Activated T-cell treated with anti-CD3 and anti-CD28 coated beads, Interleukin-2, amount 50 U/mL, for 72 hours (primary cell): ENCODE data around the gene FHIT. TPM values are rescaled to one million over a fixed set of nuclear protein-coding genes. Genes with fewer than 3 reads are reported as not detected.

Experiments used
- ATAC-seq, 2 donors: fragments of 150-1000 bp; cut with Tn5 transposase; replicated peaks in 1 of 2; 2 replicates each; pipeline ENCODE4 v1.10.0; 2021; ENCODE audit warnings: moderate library complexity in 2 of 2, mild to moderate bottlenecking in 1 of 2
- DNase-seq, 2 donors: peaks; one replicate each; pipeline ENCODE4 v3.0.0; 2021 to 2022; ENCODE audit warnings: mixed read lengths in 1 of 2
- H3K27ac Mint-ChIP-seq: one replicate; pipeline ENCODE4 v1.8.0; 2022; ENCODE audit warnings: mild to moderate bottlenecking, moderate library complexity, mixed read lengths
- H3K27me3 Mint-ChIP-seq: one replicate; pipeline ENCODE4 v1.8.0; 2022; ENCODE audit warnings: low read depth, mixed read lengths
- H3K36me3 Mint-ChIP-seq, 2 donors: one replicate each; pipeline ENCODE4 v1.8.0; 2022; ENCODE audit warnings: mixed read lengths in 2 of 2, mild to moderate bottlenecking in 1 of 2; ENCODE audit not compliant: insufficient read depth in 2 of 2
- H3K4me1 Mint-ChIP-seq: one replicate; pipeline ENCODE4 v1.8.0; 2022; ENCODE audit warnings: low read depth, mixed read lengths
- H3K4me3 Mint-ChIP-seq, 2 donors: one replicate each; pipeline ENCODE4 v1.8.0; 2022; ENCODE audit warnings: mild to moderate bottlenecking in 2 of 2, mixed read lengths in 2 of 2, moderate library complexity in 2 of 2
- H3K9me3 Mint-ChIP-seq, 2 donors: one replicate each; pipeline ENCODE4 v1.8.0; 2022; ENCODE audit warnings: mixed read lengths in 2 of 2
- total RNA-seq, 2 donors: library from RNA; stranded (reverse); gene quantifications; one replicate each; pipeline ENCODE4 v1.2.3, GENCODE V29; 2022

Gene FHIT
- total RNA-seq, 2 donors from 2014 or later = 48.2 to 54.9 TPM

DNA sequence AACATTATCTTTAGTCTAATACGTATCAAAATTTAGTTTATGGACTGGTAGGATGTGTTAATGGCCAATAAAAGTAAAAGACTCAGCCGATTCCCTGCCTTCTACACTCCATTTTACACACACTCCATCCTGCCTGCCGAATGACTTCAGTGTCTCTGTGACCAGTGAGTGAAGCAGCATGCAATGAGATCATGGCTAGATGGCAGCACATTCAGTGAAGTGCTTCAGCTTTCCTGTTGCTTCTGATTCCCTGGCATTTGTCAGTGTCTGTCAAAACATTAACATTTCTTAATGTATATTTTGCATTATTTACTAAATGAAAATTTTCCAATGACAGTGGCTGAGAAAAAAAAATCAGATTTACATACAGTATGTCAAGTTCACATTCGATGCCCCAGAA, 412.0 kb downstream of the FHIT start:
- DNase-seq = no peak
- Mint-ChIP-seq H3K9me3 (no peaks in the 10 kb centered on the region), H3K4me3 (no peak overlapping the region), H3K36me3 (no peaks in the 10 kb centered on the region), H3K4me1 (no peaks in the 10 kb centered on the region), H3K27ac (no peak overlapping the region), H3K27me3 (no peaks in the 10 kb centered on the region)
- no peak for ATAC-seq

DNA sequence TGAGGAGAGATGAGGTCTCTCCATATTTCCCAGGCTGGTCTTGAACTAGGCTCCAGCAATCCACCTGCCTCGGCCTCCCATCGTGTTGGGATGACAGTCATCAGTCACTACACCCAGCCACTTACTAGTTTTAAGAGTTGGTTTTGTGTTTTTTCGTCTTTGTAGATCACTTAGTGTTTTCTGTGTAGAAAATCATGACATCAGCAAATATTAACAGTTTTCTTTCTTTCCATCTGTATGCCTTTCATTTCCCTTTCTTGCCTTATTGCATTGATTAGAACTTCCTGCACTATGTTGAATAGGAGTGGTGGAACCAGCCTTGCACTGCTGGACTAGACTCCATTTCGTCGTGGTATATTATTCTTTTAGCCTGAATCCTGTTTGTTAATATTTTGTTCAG, 415.5 kb downstream of the FHIT start:
- Mint-ChIP-seq H3K27ac (peak overlapping the region; percentile 19), H3K27me3 (no peaks in the 10 kb centered on the region), H3K9me3 (no peaks in the 10 kb centered on the region), H3K36me3 (no peaks in the 10 kb centered on the region), H3K4me1 (no peaks in the 10 kb centered on the region), H3K4me3 (no peak overlapping the region)
- no peak for ATAC-seq
- no peak for DNase-seq

DNA sequence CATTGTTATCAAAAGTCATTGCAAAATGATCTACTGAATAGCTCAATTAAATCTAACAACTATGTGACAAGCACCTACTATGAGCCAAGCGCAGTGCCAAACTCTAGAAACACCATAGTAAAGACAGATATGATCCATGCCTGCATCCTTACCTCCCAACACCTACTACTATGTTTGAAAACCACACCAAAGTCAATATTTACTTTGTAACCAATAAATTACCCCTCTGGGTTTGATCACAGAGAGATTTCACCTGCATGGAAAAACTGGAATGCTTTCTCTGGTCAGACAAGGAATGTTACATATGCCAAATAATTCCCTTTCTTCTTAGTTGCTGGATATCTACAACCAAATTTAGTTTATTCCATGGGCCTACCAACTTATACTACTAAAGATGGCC, 422.2 kb downstream of the FHIT start:
- no peaks in the 10 kb centered on the region for H3K27me3 Mint-ChIP-seq
- no peaks in the 10 kb centered on the region for H3K4me1 Mint-ChIP-seq
- H3K4me3 Mint-ChIP-seq = no peak overlapping the region
- DNase-seq = no peak
- H3K27ac Mint-ChIP-seq = no peak overlapping the region
- peaks cover 2% of the 10 kb centered on the region in 2 donors for H3K9me3 Mint-ChIP-seq
- no peak for ATAC-seq
- H3K36me3 Mint-ChIP-seq = peaks cover 0 to 2% of the 10 kb centered on the region in 2 donors

DNA sequence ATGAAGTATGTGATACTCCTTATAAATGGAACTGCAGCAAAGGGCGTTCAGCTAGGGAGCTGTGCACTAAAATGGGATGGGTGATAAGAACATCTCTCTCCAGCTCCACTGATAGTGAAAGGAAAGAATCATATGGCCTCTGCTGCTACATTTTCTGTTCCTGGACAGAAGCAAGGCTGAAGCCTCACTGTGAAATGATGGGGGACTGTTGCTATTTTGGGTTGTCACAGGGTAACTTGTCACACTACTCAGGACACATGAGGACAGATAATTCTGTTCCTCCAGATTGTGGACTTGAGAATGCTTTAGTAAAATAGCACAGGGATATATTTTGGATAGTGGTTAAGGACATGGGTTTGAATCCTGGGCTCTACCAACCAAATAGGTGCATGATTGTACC, 423.6 kb downstream of the FHIT start:
- Mint-ChIP-seq H3K27me3 (no peaks in the 10 kb centered on the region), H3K4me1 (no peaks in the 10 kb centered on the region), H3K27ac (no peak overlapping the region), H3K36me3 (peaks cover 0 to 4% of the 10 kb centered on the region in 2 donors), H3K4me3 (no peak overlapping the region), H3K9me3 (peaks cover 2 to 4% of the 10 kb centered on the region in 2 donors)
- DNase-seq (no peak), ATAC-seq (no peak)

DNA sequence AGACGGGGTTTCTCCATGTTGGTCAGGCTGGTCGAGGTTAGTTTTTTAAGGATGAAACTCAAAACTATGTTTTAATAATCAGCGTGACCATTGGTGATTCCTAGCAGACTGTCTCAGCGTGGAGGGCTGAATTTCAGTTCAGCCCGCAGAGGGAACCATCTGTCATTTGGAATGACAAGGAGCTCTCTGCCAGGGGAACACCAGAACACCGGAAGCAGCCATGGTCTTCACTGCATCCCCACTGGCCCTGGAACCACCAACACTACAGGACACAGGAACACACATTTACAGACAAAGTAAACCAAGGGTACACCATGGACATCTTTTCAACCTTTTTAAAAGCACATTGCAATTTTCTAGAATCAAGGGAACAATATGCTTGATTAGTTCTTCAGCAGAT, 424.7 kb downstream of the FHIT start:
- Mint-ChIP-seq H3K27me3 (no peaks in the 10 kb centered on the region), H3K4me1 (no peaks in the 10 kb centered on the region), H3K9me3 (peaks cover 2 to 4% of the 10 kb centered on the region in 2 donors), H3K4me3 (no peak overlapping the region), H3K27ac (no peak overlapping the region), H3K36me3 (peaks cover 0 to 4% of the 10 kb centered on the region in 2 donors)
- no peak for DNase-seq
- ATAC-seq = no peak

DNA sequence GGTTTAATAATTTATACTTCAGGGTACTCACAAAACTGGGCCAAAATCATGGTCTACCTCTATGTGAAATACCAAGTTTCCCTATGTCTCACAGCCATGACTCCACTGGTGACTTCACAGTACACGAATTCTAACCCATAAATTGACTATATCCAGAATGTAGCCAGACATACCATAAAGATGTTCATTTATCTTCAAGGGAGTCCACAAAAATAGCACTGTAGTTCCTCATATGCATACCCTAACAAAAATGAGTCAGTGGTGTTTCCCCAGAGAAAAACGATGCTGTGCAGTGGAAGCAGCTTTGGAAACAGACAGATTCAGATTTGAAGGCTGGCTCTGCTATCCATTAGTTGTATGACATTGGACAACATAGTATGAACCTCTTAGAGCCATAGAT, 438.8 kb downstream of the FHIT start:
- peaks cover 2 to 3% of the 10 kb centered on the region in 2 donors for H3K9me3 Mint-ChIP-seq
- no peak for DNase-seq
- no peaks in the 10 kb centered on the region for H3K27me3 Mint-ChIP-seq
- H3K4me1 Mint-ChIP-seq = no peaks in the 10 kb centered on the region
- no peak overlapping the region for H3K4me3 Mint-ChIP-seq
- no peaks in the 10 kb centered on the region for H3K36me3 Mint-ChIP-seq
- peak; percentile 34 to 38 for ATAC-seq
- no peak overlapping the region for H3K27ac Mint-ChIP-seq

DNA sequence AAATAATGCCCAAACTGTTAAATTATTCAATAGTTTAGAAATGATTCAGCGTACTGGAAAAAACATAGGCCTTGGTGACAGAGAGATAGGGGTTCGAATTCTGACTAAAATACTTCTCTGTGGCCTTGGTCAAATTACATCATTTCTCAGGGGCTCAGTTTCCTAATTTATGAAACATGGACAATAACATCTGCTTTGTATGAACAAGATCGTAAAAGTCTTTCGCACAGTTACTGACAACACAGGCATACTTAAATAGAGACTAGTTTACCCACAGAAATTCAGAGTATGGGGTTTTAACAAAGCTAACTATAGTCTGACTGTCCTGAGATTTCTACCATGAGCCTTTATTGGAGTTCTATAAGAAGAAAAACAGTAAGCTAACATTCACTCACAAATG, 440.4 kb downstream of the FHIT start:
- no peak for ATAC-seq
- Mint-ChIP-seq H3K4me3 (no peak overlapping the region), H3K9me3 (peaks cover 2% of the 10 kb centered on the region in 2 donors), H3K27me3 (no peaks in the 10 kb centered on the region), H3K27ac (no peak overlapping the region), H3K4me1 (no peaks in the 10 kb centered on the region), H3K36me3 (no peaks in the 10 kb centered on the region)
- DNase-seq = no peak

DNA sequence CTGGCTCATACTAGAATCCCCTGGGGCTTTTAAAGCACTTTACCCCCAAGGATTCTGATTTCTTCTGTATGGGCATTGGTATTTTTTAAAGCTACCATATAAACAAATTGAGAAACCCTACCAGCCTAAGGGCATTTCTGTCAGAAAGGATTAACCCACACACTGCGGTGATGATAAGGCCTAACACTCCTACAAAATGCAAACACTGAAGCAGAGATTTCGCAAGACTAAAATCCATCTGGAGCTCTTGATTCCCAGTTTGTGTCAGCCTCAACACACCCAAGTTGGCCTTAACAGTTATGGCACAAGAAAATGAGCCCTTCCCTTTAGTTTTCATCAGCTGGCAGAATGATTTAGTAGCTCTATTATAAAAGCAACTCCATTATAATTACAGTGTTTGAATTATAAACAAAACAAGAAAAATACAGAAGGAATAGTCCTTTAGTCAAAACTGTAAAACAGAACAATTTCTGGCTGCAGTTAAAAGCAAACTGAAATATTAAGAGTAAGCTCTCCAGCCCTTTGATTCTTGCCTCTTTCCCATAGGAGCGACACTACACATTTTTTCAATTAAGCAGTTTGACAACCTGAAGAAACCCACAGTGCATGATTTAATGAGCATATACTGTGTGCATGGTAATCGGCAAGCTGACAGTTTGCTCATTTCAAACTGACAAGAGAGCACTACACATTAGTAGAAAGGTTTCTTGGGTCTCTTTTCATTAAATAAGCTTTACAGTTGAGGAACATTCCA, 441.2 kb downstream of the FHIT start:
- Mint-ChIP-seq H3K27ac (no peak overlapping the region), H3K36me3 (no peaks in the 10 kb centered on the region), H3K4me3 (no peak overlapping the region), H3K27me3 (no peaks in the 10 kb centered on the region), H3K9me3 (no peaks in the 10 kb centered on the region), H3K4me1 (no peaks in the 10 kb centered on the region)
- ATAC-seq (no peak), DNase-seq (no peak)

DNA sequence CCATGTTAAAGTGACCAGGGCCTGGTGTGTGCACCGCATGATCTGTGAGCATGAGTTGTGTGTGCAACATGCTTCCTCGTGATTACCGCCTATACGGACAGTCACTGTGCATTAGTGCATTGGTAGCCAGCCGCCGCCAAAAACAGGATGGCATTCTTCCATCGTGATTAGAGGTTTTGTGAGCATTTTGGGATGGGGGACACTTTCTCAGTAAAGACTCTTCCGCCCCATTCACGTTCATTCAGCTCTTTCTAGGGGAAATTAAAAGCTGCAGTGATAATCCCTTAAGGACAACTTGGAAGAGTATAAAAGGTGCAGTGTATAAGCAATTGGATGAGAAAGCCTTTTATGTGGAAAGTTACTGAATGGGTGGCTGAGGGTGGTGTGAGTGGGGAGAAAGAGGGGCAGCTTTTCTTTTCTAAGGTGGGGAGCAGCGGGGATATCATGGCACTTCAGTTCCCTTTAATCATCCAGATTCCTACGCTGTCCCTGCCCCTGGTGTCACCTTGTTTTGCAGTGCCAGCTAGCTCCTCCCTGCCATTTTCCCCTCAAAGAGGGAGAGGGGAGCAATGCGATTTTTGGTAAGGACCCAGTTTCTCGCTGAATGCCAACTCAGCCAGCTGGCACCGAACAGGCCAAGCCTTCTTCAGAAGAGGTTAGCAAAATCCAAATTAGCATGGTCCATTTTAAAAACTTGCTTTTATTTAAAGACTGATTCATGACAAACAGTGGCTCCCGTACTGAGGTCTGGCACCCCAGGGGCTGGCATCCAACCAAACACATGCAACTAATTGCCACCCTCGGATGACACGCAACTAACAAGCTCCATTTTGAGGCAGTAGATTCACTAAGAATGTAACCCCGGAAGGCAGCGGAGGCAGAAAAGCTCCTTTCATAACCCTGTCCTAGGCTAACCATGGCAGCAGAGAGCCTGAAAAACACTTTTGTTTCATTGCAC, 447.8 kb downstream of the FHIT start:
- Mint-ChIP-seq H3K4me1 (no peaks in the 10 kb centered on the region), H3K4me3 (no peak overlapping the region), H3K36me3 (no peaks in the 10 kb centered on the region), H3K27ac (no peak overlapping the region), H3K27me3 (no peaks in the 10 kb centered on the region), H3K9me3 (peaks cover 0 to 2% of the 10 kb centered on the region in 2 donors)
- no peak for ATAC-seq
- DNase-seq = no peak

DNA sequence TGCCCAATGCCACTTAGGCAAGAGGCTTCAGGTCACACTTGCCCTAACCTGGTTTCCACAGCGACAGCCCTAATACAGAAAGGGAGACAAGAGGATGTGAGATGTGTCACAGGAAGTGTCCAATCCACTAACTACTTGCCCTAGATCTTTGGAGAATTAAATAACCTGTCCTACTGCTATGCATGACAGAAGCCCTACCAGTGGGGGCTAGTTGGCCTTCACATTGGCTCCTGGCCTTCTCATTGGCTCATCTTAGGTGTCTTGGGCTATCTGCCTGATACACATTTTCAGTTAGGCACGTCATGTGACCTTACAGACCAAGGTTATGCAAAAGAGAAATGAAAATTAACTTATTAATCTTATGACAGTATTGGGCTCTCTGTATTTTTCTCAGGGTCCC, 449.9 kb downstream of the FHIT start:
- Mint-ChIP-seq H3K4me3 (no peak overlapping the region), H3K27ac (no peak overlapping the region)

DNA sequence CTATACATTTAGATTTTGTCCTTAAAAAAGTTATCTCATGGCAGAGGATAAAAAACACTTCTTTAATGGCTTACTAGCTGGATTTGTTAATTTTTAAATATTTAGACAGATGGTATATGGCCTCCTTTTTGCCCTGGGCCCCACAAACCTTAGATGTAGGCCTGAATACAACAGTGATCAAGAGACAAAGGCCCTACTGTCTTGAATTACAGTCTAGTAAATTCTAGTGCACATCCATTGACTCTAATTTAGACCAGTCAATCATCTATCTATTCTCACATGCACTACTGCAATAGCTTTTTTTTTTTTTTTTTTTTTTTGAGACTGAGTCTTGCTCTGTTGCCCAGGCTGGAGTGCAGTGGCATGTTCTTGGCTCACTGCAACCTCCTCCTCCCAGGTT, 452.8 kb downstream of the FHIT start:
- H3K4me1 Mint-ChIP-seq = no peaks in the 10 kb centered on the region
- ATAC-seq (no peak), DNase-seq (no peak)
- H3K36me3 Mint-ChIP-seq = no peaks in the 10 kb centered on the region
- H3K27ac Mint-ChIP-seq = no peak overlapping the region
- no peak overlapping the region for H3K4me3 Mint-ChIP-seq
- no peaks in the 10 kb centered on the region for H3K27me3 Mint-ChIP-seq
- peaks cover 2 to 3% of the 10 kb centered on the region in 2 donors for H3K9me3 Mint-ChIP-seq

More for the DNA sequence above, 449.9 kb downstream of the FHIT start:
- DNase-seq = no peak
- Mint-ChIP-seq H3K4me1 (no peaks in the 10 kb centered on the region), H3K9me3 (peaks cover 2% of the 10 kb centered on the region in 2 donors), H3K27me3 (no peaks in the 10 kb centered on the region), H3K36me3 (no peaks in the 10 kb centered on the region)
- ATAC-seq = no peak

DNA sequence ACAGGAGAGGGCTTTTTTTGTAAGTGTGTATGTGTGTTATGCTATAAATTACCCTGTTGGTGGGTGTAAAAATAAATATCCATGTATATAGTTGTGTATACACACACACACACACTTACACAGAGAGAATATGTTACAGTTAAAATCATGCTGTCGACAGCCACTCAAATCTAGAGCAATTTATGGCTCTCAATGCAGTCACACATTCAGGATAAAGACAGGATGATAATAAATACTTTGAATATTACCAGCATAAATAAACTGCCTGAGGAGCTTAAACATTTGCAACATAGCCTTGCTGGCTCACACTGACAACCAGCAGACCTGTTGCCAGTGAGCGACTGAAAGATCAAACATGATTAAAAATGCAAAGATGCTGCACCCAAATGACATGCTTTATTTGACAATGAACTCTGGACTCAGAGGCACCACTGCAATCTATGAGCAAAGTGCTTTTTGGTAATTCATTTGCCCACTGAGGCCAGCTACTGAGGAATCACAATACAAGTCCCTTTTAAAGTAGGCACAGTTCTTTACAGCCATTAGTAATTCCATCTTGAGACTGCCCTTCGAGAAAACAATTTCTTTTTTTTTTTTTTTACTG, 458.9 kb downstream of the FHIT start:
- H3K27ac Mint-ChIP-seq = no peak overlapping the region
- DNase-seq (no peak), ATAC-seq (no peak)
- no peaks in the 10 kb centered on the region for H3K27me3 Mint-ChIP-seq
- H3K36me3 Mint-ChIP-seq = no peaks in the 10 kb centered on the region
- no peaks in the 10 kb centered on the region for H3K4me1 Mint-ChIP-seq
- H3K9me3 Mint-ChIP-seq = peaks cover 2 to 3% of the 10 kb centered on the region in 2 donors
- H3K4me3 Mint-ChIP-seq = no peak overlapping the region

DNA sequence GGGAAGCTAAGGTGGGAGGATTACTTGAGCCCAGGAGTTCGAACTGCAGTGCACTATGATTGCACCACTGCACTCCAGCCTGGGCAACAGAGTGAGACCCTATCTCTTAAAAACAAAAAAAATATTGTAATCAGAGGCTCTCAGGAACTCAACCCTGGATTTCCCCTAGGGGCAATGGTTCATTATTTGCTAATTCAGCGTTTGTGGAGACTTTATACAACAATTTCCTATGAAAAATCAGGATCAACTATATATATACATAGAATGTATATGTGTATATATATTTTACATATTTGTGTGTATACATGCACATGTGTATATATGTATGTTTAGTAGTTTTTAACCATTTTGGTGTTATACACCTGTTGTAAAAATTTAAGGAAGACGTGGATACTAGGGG, 463.1 kb downstream of the FHIT start:
- ATAC-seq = no peak
- H3K36me3 Mint-ChIP-seq = peaks cover 2 to 4% of the 10 kb centered on the region in 2 donors

More for the DNA sequence above, 463.1 kb downstream of the FHIT start:
- Mint-ChIP-seq H3K4me3 (no peak overlapping the region), H3K27ac (no peak overlapping the region), H3K27me3 (no peaks in the 10 kb centered on the region), H3K9me3 (no peaks in the 10 kb centered on the region), H3K4me1 (no peaks in the 10 kb centered on the region)
- DNase-seq = no peak
